ENCODE data around the gene RAX2.

The RAX2 gene

GRCh38 chr19:3750211-3750610 lies 21.8 kb downstream of the RAX2 start:
- no peaks in the 10 kb centered on the region for H3K79me2 ChIP-seq (ENCODE audit: low read length)
- no peaks in the 10 kb centered on the region for H3F3A ChIP-seq (ENCODE audit: insufficient read depth, low read length)
- H3K9ac ChIP-seq (ENCODE audit: low read length), result no peak overlapping the region
- no peaks in the 10 kb centered on the region for H3K4me1 ChIP-seq (ENCODE audit: low read length)
- no peaks in the 10 kb centered on the region; the same call in 1 of the 2 replicates for H3K27me3 ChIP-seq (replicated peaks; ENCODE audit: insufficient read depth, low read length)
- no peak overlapping the region for H3K27ac ChIP-seq (ENCODE audit: low read length)
- no peak overlapping the region for H2AFZ ChIP-seq (ENCODE audit: low read length)
- H3K4me3 ChIP-seq (ENCODE audit: low read length), result no peak overlapping the region
- no peak for DNase-seq
- no peaks in the 10 kb centered on the region for H4K20me1 ChIP-seq (ENCODE audit: insufficient read depth, low read length)
- H3K9me3 ChIP-seq (replicated peaks; ENCODE audit: insufficient read depth, low read length), result no peaks in the 10 kb centered on the region
- TF ChIP-seq CTCF (IDR thresholded peaks at IDR 0.05; ENCODE audit: low read length) (no peak), EZH2 (optimal IDR thresholded peaks at IDR 0.05; ENCODE audit: low read depth, low read length) (no peak), EZH2phosphoT487 (IDR thresholded peaks at IDR 0.05; ENCODE audit: low read length) (no peak)
- H3K4me2 ChIP-seq (ENCODE audit: low read depth, low read length), result no peak overlapping the region
- no peaks in the 10 kb centered on the region for H3K9me2 ChIP-seq (replicated peaks; ENCODE audit: insufficient read depth, low read length)
- no peaks in the 10 kb centered on the region for H3K36me3 ChIP-seq (replicated peaks; ENCODE audit: insufficient read depth, low read length)

- no peaks in the 10 kb centered on the region for H3K79me2 ChIP-seq (ENCODE audit: low read length)
- no peak overlapping the region for H3K9ac ChIP-seq (ENCODE audit: low read length)
- TF ChIP-seq EZH2 (optimal IDR thresholded peaks at IDR 0.05; ENCODE audit: low read depth, low read length), result no peak
- TF ChIP-seq CTCF (IDR thresholded peaks at IDR 0.05; ENCODE audit: low read length), result no peak
- TF ChIP-seq EZH2phosphoT487 (IDR thresholded peaks at IDR 0.05; ENCODE audit: low read length), result no peak
- H3K27me3 ChIP-seq (replicated peaks; ENCODE audit: insufficient read depth, low read length), result peaks cover 3% of the 10 kb centered on the region
- H4K20me1 ChIP-seq (ENCODE audit: insufficient read depth, low read length), result no peaks in the 10 kb centered on the region
- no peaks in the 10 kb centered on the region for H3F3A ChIP-seq (ENCODE audit: insufficient read depth, low read length)
- no peaks in the 10 kb centered on the region for H3K9me3 ChIP-seq (replicated peaks; ENCODE audit: insufficient read depth, low read length)
- no peak overlapping the region for H3K4me3 ChIP-seq (ENCODE audit: low read length)
- no peak overlapping the region for H3K27ac ChIP-seq (ENCODE audit: low read length)
- no peaks in the 10 kb centered on the region for H3K36me3 ChIP-seq (replicated peaks; ENCODE audit: insufficient read depth, low read length)
- DNase-seq, result no peak
- H3K4me1 ChIP-seq (ENCODE audit: low read length), result no peaks in the 10 kb centered on the region
- H3K9me2 ChIP-seq (replicated peaks; ENCODE audit: insufficient read depth, low read length), result no peaks in the 10 kb centered on the region
- no peak overlapping the region for H2AFZ ChIP-seq (ENCODE audit: low read length)
- no peak overlapping the region for H3K4me2 ChIP-seq (ENCODE audit: low read depth, low read length)
Measured at GRCh38 chr19:3748965-3749364, 23.1 kb downstream of the RAX2 start.

- H3K9ac ChIP-seq (ENCODE audit: low read length), result no peak overlapping the region
- H3K36me3 ChIP-seq (replicated peaks; ENCODE audit: insufficient read depth, low read length), result no peaks in the 10 kb centered on the region
- no peaks in the 10 kb centered on the region for H3F3A ChIP-seq (ENCODE audit: insufficient read depth, low read length)
- H4K20me1 ChIP-seq (ENCODE audit: insufficient read depth, low read length), result no peaks in the 10 kb centered on the region
- no peak overlapping the region for H2AFZ ChIP-seq (ENCODE audit: low read length)
- TF ChIP-seq CTCF (IDR thresholded peaks at IDR 0.05; ENCODE audit: low read length) (no peak), EZH2 (optimal IDR thresholded peaks at IDR 0.05; ENCODE audit: low read depth, low read length) (no peak), EZH2phosphoT487 (IDR thresholded peaks at IDR 0.05; ENCODE audit: low read length) (no peak)
- no peaks in the 10 kb centered on the region for H3K79me2 ChIP-seq (ENCODE audit: low read length)
- no peak overlapping the region for H3K27ac ChIP-seq (ENCODE audit: low read length)
- H3K27me3 ChIP-seq (replicated peaks; ENCODE audit: insufficient read depth, low read length), result peaks cover 25% of the 10 kb centered on the region
- H3K4me2 ChIP-seq (ENCODE audit: low read depth, low read length), result no peak overlapping the region
- H3K4me1 ChIP-seq (ENCODE audit: low read length), result no peaks in the 10 kb centered on the region
- no peaks in the 10 kb centered on the region for H3K9me2 ChIP-seq (replicated peaks; ENCODE audit: insufficient read depth, low read length)
- H3K9me3 ChIP-seq (replicated peaks; ENCODE audit: insufficient read depth, low read length), result no peaks in the 10 kb centered on the region
- DNase-seq, result no peak
- H3K4me3 ChIP-seq (ENCODE audit: low read length), result no peak overlapping the region
Measured at GRCh38 chr19:3746371-3747056, 25.5 kb downstream of the RAX2 start.
